HEK293 (cell line): ENCODE data around the gene CDK6.

Experiments used
- CTCF ChIA-PET: fragments of 350-600 bp; formaldehyde crosslinking; extraction: SDS; loops from one replicate; lab custom pipeline; 2021; ENCODE audit warnings: antibody characterized with exemption; lab: Yijun Ruan, JAX
- POLR2A ChIA-PET: fragments of 300-600 bp; formaldehyde crosslinking; extraction: SDS; loops from one replicate; lab custom pipeline; 2020; ENCODE audit warnings: antibody characterized with exemption, inconsistent platforms; lab: Yijun Ruan, JAX
- H3K27ac ChIP-seq: fragments of 200-500 bp; sonication (Bioruptor generic); 2 replicates; pipeline ENCODE4 v1.5.1; 2014; ENCODE audit warnings: low read depth, low read length, control low read depth, inconsistent platforms; ENCODE audit errors: extremely low read depth
- H3K36me3 ChIP-seq, 2 experiments: fragments of 200-500 bp in 1 of 2; sonication (Bioruptor generic) in 1 of 2; 1 replicate in 1 of 2; 2 replicates in 1 of 2; pipeline ENCODE4 v1.5.1; 2014 to 2017; ENCODE audit warnings: inconsistent platforms in 2 of 2, low read length in 2 of 2; ENCODE audit not compliant: control insufficient read depth in 2 of 2, insufficient read depth in 1 of 2
- H3K4me1 ChIP-seq: fragments of 200-500 bp; sonication (Bioruptor generic); 2 replicates; pipeline ENCODE4 v1.5.1; 2014; ENCODE audit warnings: mild to moderate bottlenecking, low read length, inconsistent platforms; ENCODE audit not compliant: control insufficient read depth, insufficient read depth
- H3K4me3 ChIP-seq: 2 replicates; pipeline ENCODE4 v1.5.1; 2011; ENCODE audit warnings: low read depth, mild to moderate bottlenecking, control low read depth, low read length, moderate library complexity
- H3K9me3 ChIP-seq: fragments of 200-500 bp; sonication (Bioruptor generic); 2 replicates; pipeline ENCODE4 v1.5.1; 2014; ENCODE audit warnings: low read depth, low read length, inconsistent platforms; ENCODE audit not compliant: control insufficient read depth, insufficient read depth
- GFI1B ChIP-seq: fragments of 450-650 bp; formaldehyde crosslinking; IDR thresholded peaks from 2 replicates; pipeline ENCODE4 v1.5.1; 2016; ENCODE audit warnings: missing biosample characterization, missing genetic modification characterization
- GLIS1 ChIP-seq: fragments of 450-650 bp; formaldehyde crosslinking; IDR thresholded peaks from 2 replicates; pipeline ENCODE4 v1.5.1; 2016; ENCODE audit warnings: missing biosample characterization, missing genetic modification characterization
- HOXC10 ChIP-seq: sonication (generic); formaldehyde crosslinking; IDR thresholded peaks from 2 replicates; pipeline ENCODE4 v1.8.1; 2023; ENCODE audit warnings: mild to moderate bottlenecking, missing genetic modification reagents
- KLF9 ChIP-seq: fragments of 450-650 bp; formaldehyde crosslinking; IDR thresholded peaks from 2 replicates; pipeline ENCODE4 v1.5.1; 2016; ENCODE audit warnings: missing biosample characterization, missing genetic modification characterization, low read depth
- PRDM1 ChIP-seq: fragments of 450-650 bp; formaldehyde crosslinking; IDR thresholded peaks from 2 replicates; pipeline ENCODE4; 2016; ENCODE audit warnings: missing biosample characterization, missing genetic modification characterization
- ZBTB21 ChIP-seq: fragments of 450-650 bp; formaldehyde crosslinking; IDR thresholded peaks from 2 replicates; pipeline ENCODE4 v1.5.1; 2017; ENCODE audit warnings: missing biosample characterization, missing genetic modification characterization
- ZBTB6 ChIP-seq: fragments of 450-650 bp; formaldehyde crosslinking; IDR thresholded peaks from 2 replicates; pipeline ENCODE4 v1.5.1; 2017; ENCODE audit warnings: missing biosample characterization, missing genetic modification characterization
- ZBTB8A ChIP-seq: fragments of 450-650 bp; formaldehyde crosslinking; IDR thresholded peaks from 2 replicates; pipeline ENCODE4 v1.5.1; 2016; ENCODE audit warnings: missing biosample characterization, missing genetic modification characterization
- ZNF114 ChIP-seq: fragments of 450-650 bp; formaldehyde crosslinking; IDR thresholded peaks from 2 replicates; pipeline ENCODE4 v1.5.0; 2017; ENCODE audit warnings: missing biosample characterization, missing genetic modification characterization
- ZNF138 ChIP-seq: fragments of 450-650 bp; formaldehyde crosslinking; IDR thresholded peaks from 2 replicates; pipeline ENCODE4 v1.5.1; 2016; ENCODE audit warnings: missing biosample characterization, missing genetic modification characterization, borderline replicate concordance
- ZNF473 ChIP-seq: fragments of 450-650 bp; formaldehyde crosslinking; IDR thresholded peaks from 2 replicates; pipeline ENCODE4 v1.5.1; 2017; ENCODE audit warnings: missing biosample characterization, missing genetic modification characterization
- ZNF513 ChIP-seq: fragments of 450-650 bp; IDR thresholded peaks from 2 replicates; pipeline ENCODE4 v1.5.1; 2018; ENCODE audit warnings: missing biosample characterization, missing genetic modification characterization
- ZNF521 ChIP-seq: fragments of 450-650 bp; formaldehyde crosslinking; IDR thresholded peaks from 2 replicates; pipeline ENCODE4 v1.5.1; 2017; ENCODE audit warnings: missing biosample characterization, mild to moderate bottlenecking, missing genetic modification characterization
- ZNF639 ChIP-seq: fragments of 450-650 bp; formaldehyde crosslinking; IDR thresholded peaks from 2 replicates; pipeline ENCODE4 v1.5.1; 2016; ENCODE audit warnings: missing biosample characterization, missing genetic modification characterization
- ZXDB ChIP-seq: fragments of 450-650 bp; formaldehyde crosslinking; IDR thresholded peaks from 2 replicates; pipeline ENCODE4 v1.5.1; 2016; ENCODE audit warnings: missing biosample characterization, missing genetic modification characterization
- TF ChIP-seq, protein P1 (sequence below): fragments of 450-650 bp; formaldehyde crosslinking; IDR thresholded peaks from 2 replicates; pipeline ENCODE4 v1.5.1; 2016; ENCODE audit warnings: missing biosample characterization, missing genetic modification characterization, borderline replicate concordance

The CDK6 gene

DNA sequence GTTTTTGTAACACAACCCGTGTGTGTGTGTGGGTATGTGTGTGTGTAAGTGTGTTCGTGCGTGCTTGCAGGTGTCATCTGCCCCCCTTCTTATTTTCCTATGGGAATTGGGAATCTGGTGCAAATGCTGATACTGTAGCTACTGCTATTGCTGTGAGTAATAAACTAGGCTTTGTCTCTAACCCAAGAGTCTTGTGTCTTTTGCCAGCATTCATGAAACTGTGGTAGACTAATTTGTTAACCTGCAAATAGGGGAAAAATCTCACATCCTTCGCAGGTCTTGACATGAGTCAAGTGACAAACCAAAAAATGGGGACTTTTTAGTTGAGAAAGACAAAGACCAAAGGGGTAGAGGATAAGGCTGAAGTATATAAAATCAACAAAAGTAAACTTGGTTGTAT is 188.3 kb downstream of the CDK6 start:
- TF ChIP-seq PRDM1 (tag by site-specific recombination): no peak
- TF ChIP-seq, protein P1, sequence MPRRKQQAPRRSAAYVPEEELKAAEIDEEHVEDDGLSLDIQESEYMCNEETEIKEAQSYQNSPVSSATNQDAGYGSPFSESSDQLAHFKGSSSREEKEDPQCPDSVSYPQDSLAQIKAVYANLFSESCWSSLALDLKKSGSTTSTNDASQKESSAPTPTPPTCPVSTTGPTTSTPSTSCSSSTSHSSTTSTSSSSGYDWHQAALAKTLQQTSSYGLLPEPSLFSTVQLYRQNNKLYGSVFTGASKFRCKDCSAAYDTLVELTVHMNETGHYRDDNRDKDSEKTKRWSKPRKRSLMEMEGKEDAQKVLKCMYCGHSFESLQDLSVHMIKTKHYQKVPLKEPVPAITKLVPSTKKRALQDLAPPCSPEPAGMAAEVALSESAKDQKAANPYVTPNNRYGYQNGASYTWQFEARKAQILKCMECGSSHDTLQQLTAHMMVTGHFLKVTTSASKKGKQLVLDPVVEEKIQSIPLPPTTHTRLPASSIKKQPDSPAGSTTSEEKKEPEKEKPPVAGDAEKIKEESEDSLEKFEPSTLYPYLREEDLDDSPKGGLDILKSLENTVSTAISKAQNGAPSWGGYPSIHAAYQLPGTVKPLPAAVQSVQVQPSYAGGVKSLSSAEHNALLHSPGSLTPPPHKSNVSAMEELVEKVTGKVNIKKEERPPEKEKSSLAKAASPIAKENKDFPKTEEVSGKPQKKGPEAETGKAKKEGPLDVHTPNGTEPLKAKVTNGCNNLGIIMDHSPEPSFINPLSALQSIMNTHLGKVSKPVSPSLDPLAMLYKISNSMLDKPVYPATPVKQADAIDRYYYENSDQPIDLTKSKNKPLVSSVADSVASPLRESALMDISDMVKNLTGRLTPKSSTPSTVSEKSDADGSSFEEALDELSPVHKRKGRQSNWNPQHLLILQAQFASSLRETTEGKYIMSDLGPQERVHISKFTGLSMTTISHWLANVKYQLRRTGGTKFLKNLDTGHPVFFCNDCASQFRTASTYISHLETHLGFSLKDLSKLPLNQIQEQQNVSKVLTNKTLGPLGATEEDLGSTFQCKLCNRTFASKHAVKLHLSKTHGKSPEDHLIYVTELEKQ (tag by site-specific recombination): no peak
- no peak for TF ChIP-seq ZXDB (tag by site-specific recombination)
- no peak for TF ChIP-seq ZNF114
- TF ChIP-seq ZBTB21 (tag by site-specific recombination): no peak
- TF ChIP-seq GLIS1: no peak
- TF ChIP-seq ZNF473: no peak
- no peak for TF ChIP-seq ZBTB6 (tag by site-specific recombination)
- no peak for TF ChIP-seq ZNF639 (tag by site-specific recombination)
- no peak for TF ChIP-seq GFI1B (tag by site-specific recombination)
- no peak for TF ChIP-seq ZNF521 (tag by site-specific recombination)
- TF ChIP-seq KLF9 (tag by site-specific recombination): no peak
- CTCF ChIA-PET: no interaction called here
- H3K36me3 ChIP-seq: no peaks in the 10 kb centered on the region

DNA sequence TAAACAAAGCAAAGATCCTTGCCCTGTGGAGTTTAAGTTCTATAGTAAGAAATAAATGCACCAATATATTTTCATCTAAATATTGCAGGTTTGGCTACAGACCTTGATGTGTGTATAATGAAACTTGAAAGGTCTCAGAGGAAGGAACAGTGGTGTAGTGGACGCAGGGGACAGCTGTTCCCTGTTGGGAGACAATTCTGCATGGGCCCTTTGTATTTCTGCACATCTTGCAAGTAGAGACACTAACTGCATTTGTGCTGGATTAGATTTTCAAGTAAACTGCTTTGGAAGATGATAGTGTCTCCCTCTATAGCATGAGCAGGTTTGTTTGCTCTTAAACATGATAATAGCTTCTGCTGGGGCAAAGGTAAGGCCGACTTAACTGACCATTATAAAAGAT is 188.7 kb downstream of the CDK6 start:
- Histone ChIP-seq H3K9me3 (no peaks in the 10 kb centered on the region), H3K27ac (no peak overlapping the region), H3K4me1 (peaks cover 4% of the 10 kb centered on the region), H3K4me3 (no peak overlapping the region), H3K36me3 (no peaks in the 10 kb centered on the region)
- CTCF ChIA-PET: no interaction called here
- POLR2A ChIA-PET: no interaction called here
- TF ChIP-seq ZNF138 (tag by site-specific recombination): no peak
- no peak for TF ChIP-seq HOXC10 (CRISPR knock-in tag)
- no peak for TF ChIP-seq ZBTB8A (tag by site-specific recombination)
- TF ChIP-seq ZNF513: no peak

More for the DNA sequence above, 188.3 kb downstream of the CDK6 start:
- Histone ChIP-seq H3K4me3 (no peak overlapping the region), H3K4me1 (peaks cover 4% of the 10 kb centered on the region), H3K9me3 (no peaks in the 10 kb centered on the region), H3K27ac (no peak overlapping the region)
- POLR2A ChIA-PET: no interaction called here
